GM23338 (cell line): Measurements from ENCODE around the gene PANK4. TPM values are rescaled to one million over a fixed set of nuclear protein-coding genes. Genes with fewer than 3 reads are reported as not detected.

Experiments
- ATAC-seq: fragments of 200-7000 bp; cut with Tn5 transposase; 3 replicates; pipeline ENCODE4 v1.9.1; 2020
- DNase-seq: peaks from one replicate; pipeline ENCODE4 v3.0.0-alpha.2; 2015; ENCODE audit warnings: low spot score
- H2AFZ ChIP-seq: fragments of 200-600 bp; sonication (generic); 2 replicates; pipeline ENCODE4 v1.8.0; 2016; ENCODE audit warnings: antibody characterized with exemption, mild to moderate bottlenecking, moderate library complexity
- H3F3A ChIP-seq: fragments of 200-600 bp; sonication (generic); replicated peaks from 2 replicates; pipeline ENCODE4 v1.8.0; 2017; ENCODE audit warnings: antibody characterized with exemption, mixed run types, low read depth
- H3K27ac ChIP-seq: fragments of 200-600 bp; sonication (generic); 2 replicates; pipeline ENCODE4 v1.6.1; 2016; ENCODE audit warnings: low read depth
- H3K27me3 ChIP-seq: fragments of 200-600 bp; sonication (generic); 2 replicates; pipeline ENCODE4 v1.8.0; 2016; ENCODE audit warnings: mild to moderate bottlenecking, mixed run types, moderate library complexity; ENCODE audit not compliant: insufficient read depth
- H3K36me3 ChIP-seq: fragments of 200-600 bp; sonication (generic); 2 replicates; pipeline ENCODE4 v1.8.0; 2016; ENCODE audit warnings: mild to moderate bottlenecking; ENCODE audit not compliant: insufficient read depth
- H3K4me1 ChIP-seq: fragments of 200-600 bp; sonication (generic); 2 replicates; pipeline ENCODE4 v1.8.0; 2016; ENCODE audit warnings: mild to moderate bottlenecking, moderate library complexity; ENCODE audit not compliant: insufficient read depth
- H3K4me2 ChIP-seq: fragments of 200-600 bp; sonication (generic); 2 replicates; pipeline ENCODE4 v1.7.1; 2017; ENCODE audit warnings: mixed run types
- H3K4me3 ChIP-seq: fragments of 200-600 bp; sonication (generic); 2 replicates; pipeline ENCODE4 v1.6.1; 2016; ENCODE audit warnings: mixed run types
- H3K79me2 ChIP-seq: fragments of 200-600 bp; sonication (generic); replicated peaks from 2 replicates; pipeline ENCODE4 v1.8.0; 2017; ENCODE audit warnings: mild to moderate bottlenecking; ENCODE audit not compliant: insufficient read depth
- H3K9me2 ChIP-seq: fragments of 200-600 bp; sonication (generic); 2 replicates; pipeline ENCODE4 v1.8.0; 2017; ENCODE audit not compliant: insufficient read depth
- H4K20me1 ChIP-seq: fragments of 200-600 bp; sonication (generic); replicated peaks from 2 replicates; pipeline ENCODE4 v1.8.0; 2017; ENCODE audit warnings: mild to moderate bottlenecking; ENCODE audit not compliant: insufficient read depth
- H3K27ac Mint-ChIP-seq: 2 replicates; pipeline ENCODE4 v1.8.0; 2020; ENCODE audit warnings: inconsistent platforms, mild to moderate bottlenecking, moderate library complexity, mixed read lengths
- H3K27me3 Mint-ChIP-seq: 3 replicates; pipeline ENCODE4 v1.8.0; 2022; ENCODE audit warnings: low read depth, mild to moderate bottlenecking, moderate library complexity, mixed read lengths, inconsistent platforms; ENCODE audit not compliant: insufficient read depth, poor library complexity
- H3K36me3 Mint-ChIP-seq: 3 replicates; pipeline ENCODE4 v1.8.0; 2021; ENCODE audit warnings: low read depth, mild to moderate bottlenecking, inconsistent platforms, moderate library complexity, mixed read lengths
- H3K4me1 Mint-ChIP-seq: 3 replicates; pipeline ENCODE4 v1.8.0; 2020; ENCODE audit warnings: mild to moderate bottlenecking, inconsistent platforms, mixed read lengths
- H3K4me3 Mint-ChIP-seq: 3 replicates; pipeline ENCODE4 v1.8.0; 2021; ENCODE audit warnings: moderate library complexity, mild to moderate bottlenecking, inconsistent platforms, mixed read lengths
- H3K9me3 Mint-ChIP-seq: 3 replicates; pipeline ENCODE4 v1.8.0; 2020; ENCODE audit warnings: moderate library complexity, mild to moderate bottlenecking, inconsistent platforms, mixed read lengths
- CREB1 ChIP-seq: fragments of 250-450 bp; sonication (Bioruptor Pico); IDR thresholded peaks from 2 replicates; pipeline ENCODE4 v1.5.0; 2020; ENCODE audit warnings: low read depth, mild to moderate bottlenecking, moderate library complexity
- CTCF ChIP-seq, 2 experiments: fragments of 200-600 bp in 1 of 2; sonication (generic) in 1 of 2; conservative IDR thresholded peaks; 2 replicates each; pipeline versions ENCODE4 v1.5.1 to v1.6.1; 2016 to 2017; ENCODE audit warnings: antibody characterized with exemption in 2 of 2, low read depth in 2 of 2, mild to moderate bottlenecking in 2 of 2, moderate library complexity in 1 of 2
- ETS1 ChIP-seq: IDR thresholded peaks from 2 replicates; pipeline ENCODE4 v1.6.1; 2016; ENCODE audit warnings: antibody characterized with exemption
- EZH2 ChIP-seq: fragments of 200-600 bp; sonication (generic); IDR thresholded peaks from one replicate; pipeline ENCODE4 v1.8.0; 2017; ENCODE audit warnings: antibody characterized with exemption, mild to moderate bottlenecking, low read depth; ENCODE audit not compliant: unreplicated experiment
- EZH2phosphoT487 ChIP-seq: fragments of 200-600 bp; sonication (generic); IDR thresholded peaks from one replicate; pipeline ENCODE4 v1.8.1; 2018; ENCODE audit warnings: antibody characterized with exemption; ENCODE audit not compliant: unreplicated experiment
- JUNB ChIP-seq: IDR thresholded peaks from one replicate; pipeline ENCODE4 v1.6.1; 2016; ENCODE audit warnings: antibody characterized with exemption; ENCODE audit not compliant: unreplicated experiment
- POLR2AphosphoS5 ChIP-seq: IDR thresholded peaks from 2 replicates; pipeline ENCODE4 v1.6.1; 2016; ENCODE audit warnings: antibody characterized with exemption, low read depth
- ZNF114 ChIP-seq: fragments of 250-450 bp; sonication (Bioruptor Pico); IDR thresholded peaks from 2 replicates; pipeline ENCODE4 v1.5.0; 2020; ENCODE audit warnings: mild to moderate bottlenecking, moderate library complexity
- polyA plus RNA-seq: library from polyadenylated mRNA; unstranded; fragments of >200 nt; fragmentation: Nextera tagmentation; extraction: Ambion mirVana; gene quantifications from 2 replicates; pipeline ENCODE4 v1.2.1, GENCODE V29; 2016
- total RNA-seq: library from RNA; depleted of rRNA; stranded (reverse); fragments of >200 nt; shearing (Covaris generic); gene quantifications from 2 replicates; pipeline ENCODE4 v1.2.3, GENCODE V29; 2014

PANK4 gene
- total and polyA plus RNA-seq, 2 experiments from 2014 or later, result 25.8 to 43.7 TPM

GRCh38 chr1:2526824-2527555 lies 594 bp upstream of the PANK4 start:
- peak overlapping the region; percentile 92 for H3K4me3 ChIP-seq

GRCh38 chr1:2525572-2525919 lies 850 bp downstream of the PANK4 start:
- no peaks in the 10 kb centered on the region for H3K9me2 ChIP-seq
- H3K27ac ChIP-seq, result no peak overlapping the region
- peaks cover 37% of the 10 kb centered on the region for H3K27me3 Mint-ChIP-seq
- H3K4me1 ChIP-seq, result peaks cover 19% of the 10 kb centered on the region
- DNase-seq (peak; percentile 43), ATAC-seq (no peak)
- H3K36me3 ChIP-seq, result 0 out of 2 replicates have a peak, but pooled peaks cover 5% of the 10 kb centered on the region
- H4K20me1 ChIP-seq, result peaks cover 37% of the 10 kb centered on the region
- H3K27me3 ChIP-seq, result peaks cover 38% of the 10 kb centered on the region
- H3K36me3 Mint-ChIP-seq, result peaks cover 12% of the 10 kb centered on the region
- H3K4me2 ChIP-seq, result peak overlapping the region; percentile 93
- TF ChIP-seq ZNF114 (no peak), ETS1 (no peak), CTCF (conservative IDR thresholded peaks at IDR 0.05; ENCODE audit: low read depth in 2 of 2) (no peak)
- no peaks in the 10 kb centered on the region for H3F3A ChIP-seq
- H3K27ac Mint-ChIP-seq, result no peak overlapping the region; the same call in 1 of the 2 replicates
- no peaks in the 10 kb centered on the region for H3K9me3 Mint-ChIP-seq
- peak overlapping the region; percentile 92 for H3K4me3 ChIP-seq
- H3K4me1 Mint-ChIP-seq, result peaks cover 35% of the 10 kb centered on the region
- H3K4me3 Mint-ChIP-seq, result peak overlapping the region; percentile 91
- peaks cover 46% of the 10 kb centered on the region for H3K79me2 ChIP-seq
- H2AFZ ChIP-seq, result no peak overlapping the region

More at GRCh38 chr1:2526824-2527555, 594 bp upstream of the PANK4 start:
- Histone ChIP-seq H3K27me3 (peaks cover 52% of the 10 kb centered on the region), H3K9me2 (no peaks in the 10 kb centered on the region), H3K27ac (no peak overlapping the region), H3K4me1 (peaks cover 19% of the 10 kb centered on the region), H2AFZ (0 out of 2 replicates have a peak overlapping the region, but pooled peaks have one; percentile 28), H3F3A (no peaks in the 10 kb centered on the region), H3K36me3 (no peaks in the 10 kb centered on the region), H4K20me1 (peaks cover 29% of the 10 kb centered on the region), H3K79me2 (peaks cover 39% of the 10 kb centered on the region), H3K4me2 (peak overlapping the region; percentile 78)
- peaks cover 51% of the 10 kb centered on the region for H3K27me3 Mint-ChIP-seq
- no peak for DNase-seq
- H3K4me3 Mint-ChIP-seq, result peak overlapping the region; percentile 91
- peak; percentile 8 for ATAC-seq
- no peak overlapping the region for H3K27ac Mint-ChIP-seq
- no peaks in the 10 kb centered on the region for H3K9me3 Mint-ChIP-seq
- peaks cover 35% of the 10 kb centered on the region for H3K4me1 Mint-ChIP-seq
- H3K36me3 Mint-ChIP-seq, result peaks cover 4% of the 10 kb centered on the region; the same call in 2 of the 3 replicates
- TF ChIP-seq POLR2AphosphoS5, result no peak

- no peaks in the 10 kb centered on the region for H3K9me2 ChIP-seq
- no peak for DNase-seq
- Mint-ChIP-seq H3K4me1 (peaks cover 35% of the 10 kb centered on the region), H3K27me3 (peaks cover 30% of the 10 kb centered on the region), H3K4me3 (peak overlapping the region; percentile 91), H3K9me3 (no peaks in the 10 kb centered on the region), H3K27ac (no peak overlapping the region; the same call in 1 of the 2 replicates), H3K36me3 (peaks cover 15% of the 10 kb centered on the region)
- H2AFZ ChIP-seq, result no peak overlapping the region
- no peak for ATAC-seq
- H3K27me3 ChIP-seq, result peaks cover 25% of the 10 kb centered on the region
- H3K4me2 ChIP-seq, result peak overlapping the region; percentile 93
- H3K4me3 ChIP-seq, result 0 out of 2 replicates have a peak overlapping the region, but pooled peaks have one; percentile 23
- H3K79me2 ChIP-seq, result peaks cover 46% of the 10 kb centered on the region
- H3K36me3 ChIP-seq, result 0 out of 2 replicates have a peak, but pooled peaks cover 5% of the 10 kb centered on the region
- H3K4me1 ChIP-seq, result peaks cover 19% of the 10 kb centered on the region
- peaks cover 37% of the 10 kb centered on the region for H4K20me1 ChIP-seq
- no peak overlapping the region for H3K27ac ChIP-seq
- H3F3A ChIP-seq, result no peaks in the 10 kb centered on the region
- no peak for TF ChIP-seq ETS1
- no peak for TF ChIP-seq CTCF (conservative IDR thresholded peaks at IDR 0.05; ENCODE audit: low read depth in 2 of 2)
- TF ChIP-seq JUNB, result no peak
- no peak for TF ChIP-seq CREB1 (CRISPR knock-in tag)
- TF ChIP-seq EZH2phosphoT487, result no peak
- TF ChIP-seq EZH2, result no peak
These were observed 2.3 kb downstream of the PANK4 start for GRCh38 chr1:2523891-2524609.
